Gastrocnemius medialis (tissue), 4 donors: ENCODE results near the gene XYLB. TPM values are rescaled to one million over a fixed set of nuclear protein-coding genes. Genes with fewer than 3 reads are reported as not detected.

Experiments used
- ATAC-seq, 2 donors: fragments of 150-250 bp; one replicate each; pipeline ENCODE4 v1.9.1; 2016
- DNase-seq, 2 donors: peaks; one replicate each; pipeline ENCODE4 v3.0.0-alpha.2; 2019
- H3K27ac ChIP-seq, 4 donors: fragments of 200-600 bp; sonication (generic); 1 replicate in 1 of 4; 2 replicates in 3 of 4; pipeline ENCODE4 v1.5.1; 2016 to 2018; ENCODE audit warnings: mild to moderate bottlenecking in 2 of 4, moderate library complexity in 1 of 4
- H3K27me3 ChIP-seq, 3 donors: fragments of 200-600 bp; sonication (generic) in 2 of 3; 1 replicate in 1 of 3; 2 replicates in 2 of 3; pipeline versions ENCODE4 v1.5.1 to v1.6.0; 2016 to 2019; ENCODE audit warnings: mild to moderate bottlenecking in 1 of 3, moderate library complexity in 1 of 3
- H3K36me3 ChIP-seq, 2 donors: fragments of 200-600 bp; sonication (generic) in 1 of 2; one replicate each; pipeline ENCODE4 v1.5.1; 2017 to 2018
- H3K4me1 ChIP-seq, 2 donors: fragments of 200-600 bp; sonication (generic) in 1 of 2; one replicate each; pipeline ENCODE4 v1.5.1; 2016 to 2017; ENCODE audit warnings: mild to moderate bottlenecking in 2 of 2
- H3K4me3 ChIP-seq, 4 donors: fragments of 200-600 bp; sonication (generic) in 3 of 4; 1 replicate in 1 of 4; 2 replicates in 3 of 4; pipeline ENCODE4 v1.5.1; 2016 to 2019; ENCODE audit warnings: mild to moderate bottlenecking in 2 of 4
- H3K9me3 ChIP-seq, 3 donors: fragments of 200-600 bp; sonication (generic) in 2 of 3; 1 replicate in 1 of 3; 2 replicates in 2 of 3; pipeline ENCODE4 v1.5.1; 2016 to 2019
- POLR2A ChIP-seq, 2 donors: fragments of 450-650 bp; IDR thresholded peaks; one replicate each; pipeline ENCODE4 v1.6.1; 2017; ENCODE audit warnings: antibody characterized with exemption in 2 of 2, mild to moderate bottlenecking in 2 of 2, moderate library complexity in 2 of 2
- in situ Hi-C, 4 donors: fragments of 200-750 bp; cut with MboI; loops; one replicate each; pipeline versions ENCODE4 v1.15.0 to v1.8.0; 2017; ENCODE audit warnings: low sequenced_read_pairs in 4 of 4
- intact Hi-C: fragments of 100-400 bp; cut with DNase I; formaldehyde crosslinking; loops from one replicate; pipeline ENCODE4 v1.15.1; 2023; ENCODE audit warnings: low total_unique reads
- total RNA-seq, 4 donors: library from RNA; depleted of rRNA; stranded (reverse); fragments of >200 nt; gene quantifications; one replicate each; pipeline versions ENCODE4 v1.1.0 to v1.2.3, GENCODE V29; 2016
- TF ChIP-seq, protein P1 (sequence below), 5 experiments: fragments of 450-650 bp in 3 of 5; fragments of 200-600 bp in 2 of 5; sonication (generic) in 2 of 5; IDR thresholded peaks in 4 of 5; conservative IDR thresholded peaks in 1 of 5; 1 replicate in 4 of 5; 2 replicates in 1 of 5; pipeline ENCODE4 v1.5.1; 2016 to 2019; ENCODE audit warnings: antibody characterized with exemption in 5 of 5, mild to moderate bottlenecking in 3 of 5, moderate library complexity in 3 of 5

The XYLB gene
- total RNA-seq, 4 donors from 2014 or later = 0.23 to 1.1 (median 0.44) TPM

DNA sequence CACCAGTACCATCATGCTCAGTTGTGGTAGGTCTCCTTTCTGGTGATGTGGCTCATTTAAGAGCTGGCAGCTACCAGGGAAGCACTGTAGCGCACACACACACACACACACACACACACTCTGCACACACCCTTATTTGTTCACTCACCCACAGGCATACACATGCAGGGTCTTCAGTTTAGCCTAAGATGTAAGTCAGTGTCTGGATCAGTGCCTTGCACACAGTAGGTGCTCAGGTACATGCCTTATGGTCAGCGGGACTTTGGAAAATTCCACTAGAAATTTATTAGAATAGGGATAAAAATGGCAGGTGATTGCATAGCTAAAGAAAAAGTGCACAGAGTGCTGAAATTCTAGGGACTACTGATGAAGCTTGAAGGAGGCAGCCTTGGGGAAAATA is 23.6 kb downstream of the XYLB start:
- intact Hi-C loops = no loop called here
- in situ Hi-C loops = no loop called here
- Histone ChIP-seq H3K36me3 (no peaks in the 10 kb centered on the region), H3K9me3 (no peaks in the 10 kb centered on the region), H3K27ac (no peak overlapping the region), H3K4me1 (no peaks in the 10 kb centered on the region), H3K4me3 (no peak overlapping the region), H3K27me3 (no peaks in the 10 kb centered on the region)
- TF ChIP-seq POLR2A (IDR thresholded peaks at IDR 0.05) = no peak
- TF ChIP-seq, protein P1, sequence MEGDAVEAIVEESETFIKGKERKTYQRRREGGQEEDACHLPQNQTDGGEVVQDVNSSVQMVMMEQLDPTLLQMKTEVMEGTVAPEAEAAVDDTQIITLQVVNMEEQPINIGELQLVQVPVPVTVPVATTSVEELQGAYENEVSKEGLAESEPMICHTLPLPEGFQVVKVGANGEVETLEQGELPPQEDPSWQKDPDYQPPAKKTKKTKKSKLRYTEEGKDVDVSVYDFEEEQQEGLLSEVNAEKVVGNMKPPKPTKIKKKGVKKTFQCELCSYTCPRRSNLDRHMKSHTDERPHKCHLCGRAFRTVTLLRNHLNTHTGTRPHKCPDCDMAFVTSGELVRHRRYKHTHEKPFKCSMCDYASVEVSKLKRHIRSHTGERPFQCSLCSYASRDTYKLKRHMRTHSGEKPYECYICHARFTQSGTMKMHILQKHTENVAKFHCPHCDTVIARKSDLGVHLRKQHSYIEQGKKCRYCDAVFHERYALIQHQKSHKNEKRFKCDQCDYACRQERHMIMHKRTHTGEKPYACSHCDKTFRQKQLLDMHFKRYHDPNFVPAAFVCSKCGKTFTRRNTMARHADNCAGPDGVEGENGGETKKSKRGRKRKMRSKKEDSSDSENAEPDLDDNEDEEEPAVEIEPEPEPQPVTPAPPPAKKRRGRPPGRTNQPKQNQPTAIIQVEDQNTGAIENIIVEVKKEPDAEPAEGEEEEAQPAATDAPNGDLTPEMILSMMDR (IDR thresholded peaks at IDR 0.05 in 4 of 5, conservative IDR thresholded peaks at IDR 0.05 in 1 of 5) = no peak
- no peak for DNase-seq
- no peak for ATAC-seq

- H3K27ac ChIP-seq = no peak overlapping the region
- TF ChIP-seq, protein P1 (IDR thresholded peaks at IDR 0.05 in 4 of 5, conservative IDR thresholded peaks at IDR 0.05 in 1 of 5) = no peak
- no peaks in the 10 kb centered on the region for H3K4me1 ChIP-seq
- H3K36me3 ChIP-seq = no peaks in the 10 kb centered on the region
- H3K9me3 ChIP-seq = no peaks in the 10 kb centered on the region
- no peak overlapping the region for H3K4me3 ChIP-seq
- H3K27me3 ChIP-seq = no peaks in the 10 kb centered on the region
- DNase-seq (no peak), ATAC-seq (no peak)
- intact Hi-C loops (no loop called here), in situ Hi-C loops (no loop called here)
These were observed 24.3 kb downstream of the XYLB start for GRCh38 chr3:38370861-38371260.

- in situ Hi-C loops (no loop called here), intact Hi-C loops (no loop called here)
- Histone ChIP-seq H3K36me3 (no peaks in the 10 kb centered on the region), H3K9me3 (no peaks in the 10 kb centered on the region), H3K4me3 (no peak overlapping the region), H3K4me1 (no peaks in the 10 kb centered on the region), H3K27ac (no peak overlapping the region), H3K27me3 (no peaks in the 10 kb centered on the region)
- ATAC-seq (no peak), DNase-seq (no peak)
- TF ChIP-seq, protein P1 (IDR thresholded peaks at IDR 0.05 in 4 of 5, conservative IDR thresholded peaks at IDR 0.05 in 1 of 5) = no peak
- no peak for TF ChIP-seq POLR2A (IDR thresholded peaks at IDR 0.05)
These were observed 25.1 kb downstream of the XYLB start for GRCh38 chr3:38371541-38372213.

DNA sequence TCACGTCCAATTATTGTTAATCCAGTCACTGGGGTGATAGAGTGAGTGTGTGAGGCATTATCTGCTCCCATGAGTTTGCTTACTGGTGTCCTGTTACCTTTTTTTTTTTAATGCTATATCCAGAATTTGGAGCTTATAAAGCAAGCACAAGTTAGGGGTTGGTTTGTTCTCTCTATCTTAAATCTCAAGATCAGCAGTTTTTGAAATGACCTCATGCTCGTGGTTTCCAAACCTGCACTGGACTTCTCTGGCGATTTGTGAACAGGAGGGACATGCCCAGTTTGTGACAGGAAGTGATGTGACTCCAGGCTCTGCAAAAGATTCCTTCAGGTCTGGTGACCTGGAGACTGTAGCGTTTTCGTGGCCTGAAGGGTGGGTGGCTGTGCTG is 25.6 kb downstream of the XYLB start:
- Histone ChIP-seq H3K4me3 (no peak overlapping the region), H3K9me3 (no peaks in the 10 kb centered on the region), H3K4me1 (no peaks in the 10 kb centered on the region), H3K27me3 (no peaks in the 10 kb centered on the region), H3K36me3 (no peaks in the 10 kb centered on the region), H3K27ac (no peak overlapping the region)
- in situ Hi-C loops (no loop called here), intact Hi-C loops (no loop called here)
- TF ChIP-seq, protein P1 (IDR thresholded peaks at IDR 0.05 in 4 of 5, conservative IDR thresholded peaks at IDR 0.05 in 1 of 5) = no peak
- TF ChIP-seq POLR2A (IDR thresholded peaks at IDR 0.05) = no peak
- DNase-seq (no peak), ATAC-seq (no peak)

GRCh38 chr3:38374221-38374620 is 27.6 kb downstream of the XYLB start:
- intact Hi-C loops (no loop called here), in situ Hi-C loops (no loop called here)
- Histone ChIP-seq H3K9me3 (no peaks in the 10 kb centered on the region), H3K27ac (no peak overlapping the region), H3K4me3 (no peak overlapping the region), H3K4me1 (no peaks in the 10 kb centered on the region), H3K27me3 (no peaks in the 10 kb centered on the region), H3K36me3 (peaks cover 0 to 5% of the 10 kb centered on the region in 2 donors)
- no peak for TF ChIP-seq POLR2A (IDR thresholded peaks at IDR 0.05)
- TF ChIP-seq, protein P1 (IDR thresholded peaks at IDR 0.05 in 4 of 5, conservative IDR thresholded peaks at IDR 0.05 in 1 of 5) = no peak
- ATAC-seq = no peak
- DNase-seq = no peak
